ENCODE results near the gene CELSR1. TPM values are rescaled to one million over a fixed set of nuclear protein-coding genes. Genes with fewer than 3 reads are reported as not detected.

Gene CELSR1
- total RNA-seq, 1 experiment from 2014 or later = 19.6 TPM

DNA sequence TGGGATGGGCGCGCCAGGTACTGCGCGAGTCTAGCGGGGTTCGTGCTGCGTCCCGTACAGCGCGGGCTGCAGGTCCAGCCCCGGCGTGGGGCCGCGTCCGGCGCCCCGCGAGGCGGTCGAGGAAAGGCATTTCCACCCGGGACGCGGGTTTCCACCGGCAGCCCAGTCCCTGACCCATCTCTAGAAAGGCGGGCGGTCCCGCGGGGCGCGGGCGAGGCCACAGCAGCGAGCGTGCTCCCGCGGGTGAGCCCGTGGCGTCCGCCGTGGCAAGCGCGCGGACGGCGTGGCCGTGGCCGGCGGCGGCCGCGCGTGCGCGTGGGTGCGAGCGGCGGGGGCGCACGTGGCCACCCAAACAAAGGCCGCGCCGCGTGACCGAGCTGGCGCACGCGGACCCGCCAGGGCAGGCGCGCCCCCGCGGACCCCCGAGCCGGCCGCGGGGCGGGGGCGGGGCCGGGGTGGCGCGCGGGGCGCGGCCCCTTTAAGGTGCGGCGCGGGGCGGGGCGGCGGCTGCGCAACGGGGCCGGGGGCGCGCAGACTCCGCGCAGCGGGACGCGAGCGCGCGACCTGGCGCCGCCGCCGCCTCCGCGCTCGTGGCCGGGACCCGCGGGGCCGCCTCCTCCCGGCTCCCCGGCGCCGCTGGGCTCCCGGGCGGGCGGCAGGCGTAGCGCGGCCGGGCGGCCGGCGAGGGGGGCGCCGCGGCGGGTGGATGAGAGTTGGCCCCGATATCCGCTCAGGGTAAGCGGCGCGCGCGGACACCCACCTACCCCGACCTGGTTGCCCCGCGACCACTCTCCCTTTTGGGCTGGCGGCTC is 39.3 kb upstream of the CELSR1 start:
- intact Hi-C loops (cut with micrococcal nuclease) = no loop called here

More for the DNA sequence above, 39.3 kb upstream of the CELSR1 start:
- ATAC-seq (peak; percentile 65), DNase-seq (ENCODE audit: low read depth, low spot score) (no peak)
- no peak for TF ChIP-seq MAX (IDR thresholded peaks at IDR 0.05)
- no peak for TF ChIP-seq REST (IDR thresholded peaks at IDR 0.05; ENCODE audit: low read depth)
- TF ChIP-seq POLR2A (IDR thresholded peaks at IDR 0.05; ENCODE audit: borderline replicate concordance, extremely low read depth, insufficient read depth, insufficient read length) = peak; percentile 30
- no peak for TF ChIP-seq CEBPB (IDR thresholded peaks at IDR 0.05; ENCODE audit: low read depth)
- peak; percentile 30 for TF ChIP-seq TCF7L2 (IDR thresholded peaks at IDR 0.05; ENCODE audit: borderline replicate concordance, extremely low read depth, insufficient read depth, insufficient read length)
- TF ChIP-seq ZFX (IDR thresholded peaks at IDR 0.05) = 0 out of 2 replicates have a peak, but pooled peaks have one; percentile 16
- no peaks in the 10 kb centered on the region for H3K36me3 ChIP-seq (ENCODE audit: control insufficient read depth in 1 of 2, insufficient read depth in 2 of 2, low read length in 2 of 2)
- no TSS peak for BruUV-seq (replicated peaks)
- peaks cover 37 to 53% of the 10 kb centered on the region in 2 experiments for H3K4me1 ChIP-seq (ENCODE audit: control insufficient read depth in 1 of 2, insufficient read depth in 2 of 2, low read length in 2 of 2)
- POLR2A ChIA-PET = interaction anchor here (1.0 kb wide), 1 partner anchor 13 kb away, joined by 3 read pairs; no protein-coding TSS in a partner anchor
- H2AFZ ChIP-seq (ENCODE audit: low read depth, low read length, poor library complexity, severe bottlenecking) = no peak overlapping the region
- H3K79me2 ChIP-seq (ENCODE audit: insufficient read depth, low read length) = peaks cover 24% of the 10 kb centered on the region
- peak overlapping the region; percentile 79 to 82; a peak in 3 of 4 replicates for H3K4me3 ChIP-seq (replicated peaks in 1 of 2; ENCODE audit: low read depth in 1 of 2, low read length in 2 of 2)
- H3K4me2 ChIP-seq (ENCODE audit: low read length) = peak overlapping the region; percentile 100
- RAD21 ChIA-PET (ENCODE audit: low non-redundant PET in 1 of 2, low total read pairs in 2 of 2, uncharacterized antibody in 2 of 2, unreplicated experiment in 2 of 2) = no interaction called here
- CTCF ChIA-PET = interaction anchor here (1.5 to 2.1 kb wide), 2 partner anchors 13 kb away, joined by 5 to 13 read pairs; no protein-coding TSS in a partner anchor
- H3K9me3 ChIP-seq (ENCODE audit: control insufficient read depth in 1 of 2, insufficient read depth in 1 of 2, low read depth in 1 of 2, low read length in 2 of 2) = no peaks in the 10 kb centered on the region; a peak in 1 of 4 replicates
- peak overlapping the region; percentile 73 for H3K9ac ChIP-seq (ENCODE audit: low read length)
- H3K9me2 ChIP-seq (ENCODE audit: insufficient read depth) = no peaks in the 10 kb centered on the region
- H3K27me3 ChIP-seq (ENCODE audit: insufficient read depth, low read length) = no peaks in the 10 kb centered on the region
- no peaks in the 10 kb centered on the region for H4K20me1 ChIP-seq (ENCODE audit: insufficient read depth)
- peak overlapping the region; percentile 68; the same call in 1 of the 2 replicates for H3K27ac ChIP-seq (ENCODE audit: low read depth, low read length)
